ENCODE data around the gene MTRF1L. TPM values are rescaled to one million over a fixed set of nuclear protein-coding genes. Genes with fewer than 3 reads are reported as not detected.
A peak's percentile ranks its signal among the peaks of the same experiment; 100 is the strongest.

The MTRF1L gene
- polyA plus RNA-seq, 3 donors, result 8.2 to 12.8 (median 10.8) TPM

- H3K79me2 ChIP-seq (ENCODE audit: insufficient read depth, low read length), result no peaks in the 10 kb centered on the region
- intact Hi-C loops (cut with micrococcal nuclease), result loop anchor here (10.0 kb wide), 2 partner anchors 90 to 400 kb away; no protein-coding TSS in a partner anchor
- H3K4me2 ChIP-seq (replicated peaks; ENCODE audit: extremely low read depth, low read length, poor library complexity, severe bottlenecking), result no peak overlapping the region
- H3K27me3 ChIP-seq (ENCODE audit: control insufficient read depth in 2 of 2, insufficient read depth in 2 of 2, low read length in 2 of 2), result no peaks in the 10 kb centered on the region
- peaks cover 3 to 5% (median 5%) of the 10 kb centered on the region in 3 donors for H3K27me3 Mint-ChIP-seq (ENCODE audit: low read depth in 3 of 3)
- H3K4me1 Mint-ChIP-seq, result no peaks in the 10 kb centered on the region
- peaks cover 0 to 5% (median 0%) of the 10 kb centered on the region in 7 donors for H3K9me3 Mint-ChIP-seq
- no peak overlapping the region for H3K4me3 Mint-ChIP-seq
- DNase-seq, result no peak
- H3K4me1 ChIP-seq (ENCODE audit: control insufficient read depth in 1 of 2, insufficient read depth in 2 of 2, low read length in 2 of 2), result no peaks in the 10 kb centered on the region
- TF ChIP-seq CTCF (IDR thresholded peaks at IDR 0.05), result no peak
- H3K27ac Mint-ChIP-seq, result no peak overlapping the region
- H3K9ac ChIP-seq (ENCODE audit: insufficient read depth, low read length, poor library complexity, severe bottlenecking), result no peak overlapping the region
- no peaks in the 10 kb centered on the region for H3K36me3 ChIP-seq (replicated peaks in 1 of 2; ENCODE audit: control insufficient read depth in 1 of 2, insufficient read depth in 2 of 2, low read length in 2 of 2)
- no CpG with 5 or more reads among the region's 3 CpGs for WGBS (ENCODE audit: insufficient coverage)
- H3K36me3 Mint-ChIP-seq, result no peaks in the 10 kb centered on the region
- H2AFZ ChIP-seq (ENCODE audit: insufficient read depth, low read depth, low read length, poor library complexity, severe bottlenecking), result no peak overlapping the region
- H4K20me1 ChIP-seq (ENCODE audit: insufficient read depth, low read length), result no peaks in the 10 kb centered on the region
- no peaks in the 10 kb centered on the region for H3K9me3 ChIP-seq (replicated peaks in 1 of 2; ENCODE audit: control insufficient read depth in 1 of 2, insufficient read depth in 1 of 2, low read length in 2 of 2)
- H3K27ac ChIP-seq (ENCODE audit: low read depth in 1 of 2, low read length in 2 of 2), result no peak overlapping the region
- H3K4me3 ChIP-seq (replicated peaks in 1 of 3; ENCODE audit: low read depth in 2 of 3, low read length in 3 of 3), result no peak overlapping the region
Measured at GRCh38 chr6:152954443-152954842, 48.1 kb downstream of the MTRF1L start.

GRCh38 chr6:152952866-152953509 is 49.5 kb downstream of the MTRF1L start:
- no peaks in the 10 kb centered on the region for H3K27me3 ChIP-seq (ENCODE audit: control insufficient read depth in 2 of 2, insufficient read depth in 2 of 2, low read length in 2 of 2)
- H3K27me3 Mint-ChIP-seq (ENCODE audit: low read depth in 3 of 3), result peaks cover 3 to 5% (median 4%) of the 10 kb centered on the region in 3 donors
- H3K9me3 ChIP-seq (replicated peaks in 1 of 2; ENCODE audit: control insufficient read depth in 1 of 2, insufficient read depth in 1 of 2, low read length in 2 of 2), result no peaks in the 10 kb centered on the region
- no peaks in the 10 kb centered on the region for H3K79me2 ChIP-seq (ENCODE audit: insufficient read depth, low read length)
- H4K20me1 ChIP-seq (ENCODE audit: insufficient read depth, low read length), result no peaks in the 10 kb centered on the region
- H3K9me3 Mint-ChIP-seq, result peaks cover 0 to 2% (median 0%) of the 10 kb centered on the region in 7 donors
- no peak overlapping the region for H3K9ac ChIP-seq (ENCODE audit: insufficient read depth, low read length, poor library complexity, severe bottlenecking)
- no peaks in the 10 kb centered on the region for H3K36me3 Mint-ChIP-seq
- H3K4me3 Mint-ChIP-seq, result no peak overlapping the region
- intact Hi-C loops (cut with micrococcal nuclease), result loop anchor here (10.0 kb wide), 2 partner anchors 88 to 398 kb away; no protein-coding TSS in a partner anchor
- peak; percentile 68 for TF ChIP-seq CTCF (IDR thresholded peaks at IDR 0.05)
- no peak for DNase-seq
- no peak overlapping the region for H2AFZ ChIP-seq (ENCODE audit: insufficient read depth, low read depth, low read length, poor library complexity, severe bottlenecking)
- H3K4me1 ChIP-seq (ENCODE audit: control insufficient read depth in 1 of 2, insufficient read depth in 2 of 2, low read length in 2 of 2), result no peaks in the 10 kb centered on the region
- H3K27ac ChIP-seq (ENCODE audit: low read depth in 1 of 2, low read length in 2 of 2), result no peak overlapping the region
- no peak overlapping the region for H3K27ac Mint-ChIP-seq
- H3K36me3 ChIP-seq (replicated peaks in 1 of 2; ENCODE audit: control insufficient read depth in 1 of 2, insufficient read depth in 2 of 2, low read length in 2 of 2), result no peaks in the 10 kb centered on the region
- H3K4me3 ChIP-seq (replicated peaks in 1 of 3; ENCODE audit: low read depth in 2 of 3, low read length in 3 of 3), result no peak overlapping the region
- no CpG with 5 or more reads among the region's 7 CpGs for WGBS (ENCODE audit: insufficient coverage)
- no peak overlapping the region for H3K4me2 ChIP-seq (replicated peaks; ENCODE audit: extremely low read depth, low read length, poor library complexity, severe bottlenecking)
- peaks cover 4% of the 10 kb centered on the region for H3K4me1 Mint-ChIP-seq
